Esophagus muscularis mucosa (tissue), 4 donors: ENCODE data around the gene TEX2. TPM values are rescaled to one million over a fixed set of nuclear protein-coding genes. Genes with fewer than 3 reads are reported as not detected.
A peak's percentile ranks its signal among the peaks of the same experiment; 100 is the strongest.
"Not testable (repeated sequence)": the region's sequence is repeated elsewhere in the genome, so short reads cannot be mapped to it uniquely, and the experiment has no call there.

Experiments
- DNase-seq: peaks from one replicate; pipeline ENCODE4 v3.0.0-alpha.2; 2017; ENCODE audit errors: extremely low spot score
- H3K27ac ChIP-seq, 4 donors: fragments of 200-600 bp; sonication (generic); replicated peaks in 1 of 4; 1 replicate in 3 of 4; 2 replicates in 1 of 4; pipeline ENCODE4 v1.5.1; 2016 to 2019; ENCODE audit warnings: mild to moderate bottlenecking in 1 of 4
- H3K27me3 ChIP-seq, 4 donors: fragments of 200-600 bp; sonication (generic); one replicate each; pipeline versions ENCODE4 v1.5.1 to v1.6.0; 2016 to 2019
- H3K36me3 ChIP-seq, 4 donors: fragments of 200-600 bp; sonication (generic); one replicate each; pipeline ENCODE4 v1.5.1; 2016 to 2019
- H3K4me1 ChIP-seq, 4 donors: fragments of 200-600 bp; sonication (generic); one replicate each; pipeline ENCODE4 v1.5.1; 2016 to 2019
- H3K4me3 ChIP-seq, 4 donors: fragments of 200-600 bp; sonication (generic); 1 replicate in 2 of 4; 2 replicates in 2 of 4; pipeline ENCODE4 v1.5.1; 2016 to 2019; ENCODE audit warnings: mild to moderate bottlenecking in 4 of 4, moderate library complexity in 1 of 4
- H3K9me3 ChIP-seq, 4 donors: fragments of 200-600 bp; sonication (generic); 1 replicate in 3 of 4; 2 replicates in 1 of 4; pipeline ENCODE4 v1.5.1; 2016 to 2019
- CTCF ChIP-seq, 3 experiments: fragments of 200-600 bp in 2 of 3; fragments of 450-650 bp in 1 of 3; sonication (generic) in 2 of 3; IDR thresholded peaks; one replicate each; pipeline ENCODE4 v1.5.1; 2017 to 2019; ENCODE audit warnings: antibody characterized with exemption in 3 of 3, mild to moderate bottlenecking in 2 of 3, moderate library complexity in 1 of 3
- EP300 ChIP-seq: sonication (generic); formaldehyde crosslinking; IDR thresholded peaks from one replicate; pipeline ENCODE4 v1.6.1; 2017; ENCODE audit warnings: antibody characterized with exemption
- POLR2A ChIP-seq: fragments of 450-650 bp; IDR thresholded peaks from one replicate; pipeline ENCODE4 v1.6.1; 2017; ENCODE audit warnings: antibody characterized with exemption, moderate library complexity, mild to moderate bottlenecking, low read depth
- POLR2AphosphoS5 ChIP-seq, 2 donors: sonication (generic); formaldehyde crosslinking; IDR thresholded peaks; one replicate each; pipeline ENCODE4 v1.6.1; 2017; ENCODE audit warnings: antibody characterized with exemption in 2 of 2
- WGBS: methylation state at CpG from one replicate; pipeline ENCODE4 v1.1.5; 2018; 5-methylcytosine and 5-hydroxymethylcytosine counted together
- intact Hi-C: fragments of 100-400 bp; cut with DNase I; formaldehyde crosslinking; loops from one replicate; pipeline ENCODE4 v1.15.1; 2023
- total RNA-seq, 4 donors: library from RNA; depleted of rRNA; stranded (reverse); fragments of >200 nt; gene quantifications; one replicate each; pipeline versions ENCODE4 v1.1.0 to v1.2.1, GENCODE V29; 2016

Gene TEX2
- total RNA-seq, 4 donors from 2014 or later = 32.6 to 58.7 (median 46.1) TPM

GRCh38 chr17:64171041-64171440 lies 92.0 kb downstream of the TEX2 start:
- H3K36me3 ChIP-seq = peaks cover 0 to 52% (median 29%) of the 10 kb centered on the region in 4 donors
- no peak overlapping the region for H3K4me3 ChIP-seq
- 94% methylated on average over 8 of the region's 8 CpGs for WGBS
- no peak for DNase-seq
- intact Hi-C loops = no loop called here
- H3K9me3 ChIP-seq = no peaks in the 10 kb centered on the region
- TF ChIP-seq POLR2AphosphoS5 (IDR thresholded peaks at IDR 0.05) (peak; percentile 11 to 28), POLR2A (no peak)
- no peak overlapping the region for H3K27ac ChIP-seq
- H3K27me3 ChIP-seq = no peaks in the 10 kb centered on the region
- H3K4me1 ChIP-seq = peaks cover 4 to 14% (median 5%) of the 10 kb centered on the region in 4 donors

GRCh38 chr17:64170286-64170685 lies 92.8 kb downstream of the TEX2 start:
- TF ChIP-seq CTCF (IDR thresholded peaks at IDR 0.05) (no peak), POLR2A (no peak), POLR2AphosphoS5 (IDR thresholded peaks at IDR 0.05) (no peak), EP300 (no peak)
- no peak overlapping the region for H3K27ac ChIP-seq
- peaks cover 0 to 12% (median 0%) of the 10 kb centered on the region in 4 donors for H3K4me1 ChIP-seq
- H3K9me3 ChIP-seq = no peaks in the 10 kb centered on the region
- DNase-seq = no peak
- H3K27me3 ChIP-seq = no peaks in the 10 kb centered on the region
- H3K4me3 ChIP-seq = no peak overlapping the region
- H3K36me3 ChIP-seq = peaks cover 0 to 53% (median 28%) of the 10 kb centered on the region in 4 donors
- WGBS = 98% methylated on average over 4 of the region's 4 CpGs
- intact Hi-C loops = no loop called here

- H3K27ac ChIP-seq, H3K27me3 ChIP-seq, H3K4me3 ChIP-seq, intact Hi-C loops, H3K9me3 ChIP-seq, DNase-seq, H3K4me1 ChIP-seq: not testable (repeated sequence)
- peaks cover 0 to 41% (median 23%) of the 10 kb centered on the region in 4 donors for H3K36me3 ChIP-seq
- 94% methylated on average over 3 of the region's 3 CpGs for WGBS
Measured at GRCh38 chr17:64167666-64168065, 95.4 kb downstream of the TEX2 start.

GRCh38 chr17:64166876-64167275 lies 96.2 kb downstream of the TEX2 start:
- Histone ChIP-seq H3K4me3 (no peak overlapping the region), H3K27me3 (no peaks in the 10 kb centered on the region), H3K27ac (no peak overlapping the region), H3K4me1 (peaks cover 0 to 7% (median 0%) of the 10 kb centered on the region in 4 donors), H3K9me3 (no peaks in the 10 kb centered on the region), H3K36me3 (peaks cover 0 to 39% (median 23%) of the 10 kb centered on the region in 4 donors)
- DNase-seq = no peak
- 95% methylated on average over 3 of the region's 3 CpGs for WGBS
- intact Hi-C loops = no loop called here
- TF ChIP-seq POLR2A (no peak), CTCF (IDR thresholded peaks at IDR 0.05) (no peak), EP300 (no peak)

GRCh38 chr17:64165347-64165746 lies 97.7 kb downstream of the TEX2 start:
- TF ChIP-seq EP300 (no peak), POLR2AphosphoS5 (IDR thresholded peaks at IDR 0.05) (no peak), CTCF (IDR thresholded peaks at IDR 0.05) (no peak), POLR2A (no peak)
- Histone ChIP-seq H3K27ac (no peak overlapping the region), H3K4me1 (peaks cover 0 to 7% (median 0%) of the 10 kb centered on the region in 4 donors), H3K9me3 (no peaks in the 10 kb centered on the region), H3K36me3 (peaks cover 2 to 27% (median 20%) of the 10 kb centered on the region in 4 donors), H3K27me3 (no peaks in the 10 kb centered on the region), H3K4me3 (no peak overlapping the region)
- intact Hi-C loops = no loop called here
- WGBS = 93% methylated on average over 3 of the region's 4 CpGs
- DNase-seq = no peak
